HG02981 (cell line): ENCODE measurements around the gene S100G.

Source experiments
- ATAC-seq: cut with Tn5 transposase; IDR thresholded peaks from one replicate; pipeline ENCODE4 v1.9.1; 2021; ENCODE audit warnings: mild to moderate bottlenecking, moderate library complexity; ENCODE audit not compliant: unreplicated experiment

S100G gene

GRCh38 chrX:16646366-16647138, 3.4 kb upstream of the S100G start:
- no peak for ATAC-seq

- ATAC-seq: no peak
Measured at GRCh38 chrX:16651391-16652024, 1.6 kb downstream of the S100G start.

GRCh38 chrX:16653424-16653823, 3.5 kb downstream of the S100G start:
- ATAC-seq: no peak

- no peak for ATAC-seq
Measured at GRCh38 chrX:16654093-16654492, 4.1 kb downstream of the S100G start.

- no peak for ATAC-seq
Measured at GRCh38 chrX:16658284-16658683, 8.3 kb downstream of the S100G start.

GRCh38 chrX:16659321-16659720, 9.4 kb downstream of the S100G start:
- no peak for ATAC-seq

- no peak for ATAC-seq
Measured at GRCh38 chrX:16661495-16661894, 11.5 kb downstream of the S100G start.

GRCh38 chrX:16662402-16662801, 12.4 kb downstream of the S100G start:
- ATAC-seq: no peak

GRCh38 chrX:16664074-16664473, 14.1 kb downstream of the S100G start:
- ATAC-seq: no peak

GRCh38 chrX:16664626-16665025, 14.7 kb downstream of the S100G start:
- ATAC-seq: no peak

- ATAC-seq: no peak
Measured at GRCh38 chrX:16665089-16665488, 15.1 kb downstream of the S100G start.

GRCh38 chrX:16666541-16666940, 16.6 kb downstream of the S100G start:
- ATAC-seq: no peak

- ATAC-seq: no peak
Measured at GRCh38 chrX:16671005-16671404, 21.0 kb downstream of the S100G start.

- ATAC-seq: no peak
Measured at GRCh38 chrX:16678689-16679088, 28.7 kb downstream of the S100G start.

- no peak for ATAC-seq
Measured at GRCh38 chrX:16683007-16683664, 33.2 kb downstream of the S100G start.

GRCh38 chrX:16687514-16687913, 37.6 kb downstream of the S100G start:
- ATAC-seq: no peak

GRCh38 chrX:16695079-16695676, 45.2 kb downstream of the S100G start:
- peak; percentile 61 for ATAC-seq

GRCh38 chrX:16696956-16697355, 47.0 kb downstream of the S100G start:
- ATAC-seq: no peak

GRCh38 chrX:16699389-16699788, 49.4 kb downstream of the S100G start:
- no peak for ATAC-seq

GRCh38 chrX:16700734-16701133, 50.8 kb downstream of the S100G start:
- no peak for ATAC-seq

- ATAC-seq: no peak
Measured at GRCh38 chrX:16702700-16703599, 53.0 kb downstream of the S100G start.
